Measurements from ENCODE around the gene MRPL12.

- TF ChIP-seq CTCF (IDR thresholded peaks at IDR 0.05) (no peak), POLR2A (IDR thresholded peaks at IDR 0.05) (no peak)
Measured at GRCh38 chr17:81672954-81673353, 30.2 kb upstream of the MRPL12 start.
